Effector memory CD4-positive, alpha-beta T cell (primary cell): ENCODE results near the gene MBOAT7.
"Not testable (repeated sequence)": the region's sequence is repeated elsewhere in the genome, so short reads cannot be mapped to it uniquely, and the experiment has no call there.

Experiments used
- DNase-seq, 3 donors: peaks; one replicate each; pipeline ENCODE4 v3.0.0-alpha.2; 2020
- H3K27ac ChIP-seq: 2 replicates; pipeline ENCODE4 v1.7.0; 2013; ENCODE audit warnings: mild to moderate bottlenecking, low read length, moderate library complexity; ENCODE audit not compliant: insufficient read depth, poor library complexity, severe bottlenecking
- H3K27me3 ChIP-seq: replicated peaks from 2 replicates; pipeline ENCODE4 v1.7.0; 2013; ENCODE audit warnings: mild to moderate bottlenecking, low read length; ENCODE audit not compliant: insufficient read depth, control insufficient read depth, poor library complexity, severe bottlenecking
- H3K36me3 ChIP-seq: 2 replicates; pipeline ENCODE4 v1.7.0; 2013; ENCODE audit warnings: mild to moderate bottlenecking, low read length, moderate library complexity; ENCODE audit not compliant: control insufficient read depth, insufficient read depth
- H3K4me1 ChIP-seq: 2 replicates; pipeline ENCODE4 v1.7.0; 2013; ENCODE audit warnings: low read length, mild to moderate bottlenecking; ENCODE audit not compliant: control insufficient read depth, insufficient read depth, poor library complexity, severe bottlenecking
- H3K4me3 ChIP-seq: 2 replicates; pipeline ENCODE4 v1.7.0; 2013; ENCODE audit warnings: low read length, low read depth, mild to moderate bottlenecking; ENCODE audit not compliant: insufficient read depth, poor library complexity, severe bottlenecking
- H3K9me3 ChIP-seq: 2 replicates; pipeline ENCODE4 v1.7.0; 2013; ENCODE audit warnings: mild to moderate bottlenecking, low read length, moderate library complexity; ENCODE audit not compliant: control insufficient read depth
- total RNA-seq, 3 donors: gene quantifications; one replicate each; lab custom pipeline; 2026; lab: John Stamatoyannopoulos, UW

The MBOAT7 gene
- 23.2 to 31.9 (median 26.8) reads per million in 3 donors for total RNA-seq

- Histone ChIP-seq H3K4me3 (peak within 1 kb of the TSS; percentile 69), H3K9me3 (no peaks in the 10 kb centered on the region), H3K4me1 (peaks cover 22% of the 10 kb centered on the region), H3K27ac (peak within 1 kb of the TSS; percentile 96), H3K27me3 (no peaks in the 10 kb centered on the region), H3K36me3 (peaks cover 10% of the 10 kb centered on the region)
- DNase-seq, result no peak
Measured at GRCh38 chr19:54189145-54189734, at the start of gene MBOAT7. Gene MBOAT7 (minus strand): TSS chr19:54189580. CDS start chr19:54188508, 1,072 bp downstream.

GRCh38 chr19:54233941-54234340 lies 44.6 kb upstream of the MBOAT7 start:
- Histone ChIP-seq H3K27me3 (no peaks in the 10 kb centered on the region), H3K27ac (no peak overlapping the region), H3K36me3 (no peaks in the 10 kb centered on the region), H3K4me1 (no peaks in the 10 kb centered on the region), H3K4me3 (no peak overlapping the region), H3K9me3 (no peaks in the 10 kb centered on the region)
- DNase-seq, result no peak

GRCh38 chr19:54231077-54231931 lies 41.9 kb upstream of the MBOAT7 start:
- no peaks in the 10 kb centered on the region for H3K36me3 ChIP-seq
- DNase-seq, result peak; percentile 64 to 77 (median 73)
- H3K27me3 ChIP-seq, result no peaks in the 10 kb centered on the region
- no peak overlapping the region for H3K27ac ChIP-seq
- H3K9me3 ChIP-seq, result no peaks in the 10 kb centered on the region
- no peaks in the 10 kb centered on the region for H3K4me1 ChIP-seq
- no peak overlapping the region for H3K4me3 ChIP-seq

GRCh38 chr19:54230031-54230430 lies 40.7 kb upstream of the MBOAT7 start:
- no peak for DNase-seq
- H3K36me3 ChIP-seq, result no peaks in the 10 kb centered on the region
- no peak overlapping the region for H3K4me3 ChIP-seq
- no peaks in the 10 kb centered on the region for H3K4me1 ChIP-seq
- no peaks in the 10 kb centered on the region for H3K27me3 ChIP-seq
- H3K9me3 ChIP-seq, result no peaks in the 10 kb centered on the region
- H3K27ac ChIP-seq, result no peak overlapping the region

- DNase-seq, result no peak
- H3K27ac ChIP-seq, result no peak overlapping the region
- H3K27me3 ChIP-seq, result no peaks in the 10 kb centered on the region
- no peaks in the 10 kb centered on the region for H3K9me3 ChIP-seq
- H3K36me3 ChIP-seq, result no peaks in the 10 kb centered on the region
- no peaks in the 10 kb centered on the region for H3K4me1 ChIP-seq
- H3K4me3 ChIP-seq, result no peak overlapping the region
Measured at GRCh38 chr19:54229146-54229545, 39.8 kb upstream of the MBOAT7 start.

- not testable (repeated sequence) for DNase-seq, H3K36me3 ChIP-seq, H3K27me3 ChIP-seq
Measured at GRCh38 chr19:54224619-54225018, 35.2 kb upstream of the MBOAT7 start.

GRCh38 chr19:54223937-54224281 lies 34.5 kb upstream of the MBOAT7 start:
- H3K27ac ChIP-seq, H3K36me3 ChIP-seq, DNase-seq, H3K4me3 ChIP-seq, H3K4me1 ChIP-seq, H3K9me3 ChIP-seq, H3K27me3 ChIP-seq: not testable (repeated sequence)

More at GRCh38 chr19:54224619-54225018, 35.2 kb upstream of the MBOAT7 start:
- not testable (repeated sequence) for H3K9me3 ChIP-seq, H3K4me1 ChIP-seq, H3K27ac ChIP-seq, H3K4me3 ChIP-seq

GRCh38 chr19:54223277-54223936 lies 34.0 kb upstream of the MBOAT7 start:
- not testable (repeated sequence) for H3K36me3 ChIP-seq, H3K27ac ChIP-seq, H3K27me3 ChIP-seq, H3K9me3 ChIP-seq, DNase-seq, H3K4me1 ChIP-seq, H3K4me3 ChIP-seq

GRCh38 chr19:54222474-54223276 lies 33.3 kb upstream of the MBOAT7 start, which contains the start of gene LILRB3:
Gene LILRB3 (minus strand): TSS chr19:54223007. CDS start chr19:54222976, 31 bp downstream.
- H3K27me3 ChIP-seq, DNase-seq, H3K27ac ChIP-seq, H3K9me3 ChIP-seq, H3K4me1 ChIP-seq, H3K4me3 ChIP-seq, H3K36me3 ChIP-seq: not testable (repeated sequence)
